ENCODE measurements around the gene KRTAP12-2. TPM values are rescaled to one million over a fixed set of nuclear protein-coding genes. Genes with fewer than 3 reads are reported as not detected.

KRTAP12-2 gene
- total and polyA plus RNA-seq, 10 donors, result not detected

GRCh38 chr21:44696572-44696971 is 29.8 kb upstream of the KRTAP12-2 start:
- no peak overlapping the region for H3K27ac ChIP-seq
- 72 to 78% (median 74%) methylated on average over 10 of the region's 10 CpGs for WGBS, 5 donors
- intact Hi-C loops (cut with DNase I; ENCODE audit: low total_unique reads), result no loop called here
- H3K36me3 ChIP-seq, result no peaks in the 10 kb centered on the region
- no peak for TF ChIP-seq POLR2AphosphoS5 (IDR thresholded peaks at IDR 0.05)
- TF ChIP-seq CTCF (IDR thresholded peaks at IDR 0.05 in 8 of 11, conservative IDR thresholded peaks at IDR 0.05 in 3 of 11), result no peak
- TF ChIP-seq POLR2A (IDR thresholded peaks at IDR 0.05), result no peak
- H3K9me3 ChIP-seq, result peaks cover 0 to 28% (median 21%) of the 10 kb centered on the region in 8 donors
- H3K27me3 ChIP-seq (replicated peaks in 1 of 7), result peaks cover 0 to 55% (median 44%) of the 10 kb centered on the region in 7 donors
- no peaks in the 10 kb centered on the region for H3K4me1 ChIP-seq
- H3K4me3 ChIP-seq, result no peak overlapping the region
- DNase-seq, result no peak

- Histone ChIP-seq H3K9me3 (peaks cover 0 to 28% (median 21%) of the 10 kb centered on the region in 8 donors), H3K4me1 (no peaks in the 10 kb centered on the region), H3K27ac (no peak overlapping the region), H3K27me3 (replicated peaks in 1 of 7) (peaks cover 0 to 46% (median 35%) of the 10 kb centered on the region in 7 donors), H3K4me3 (no peak overlapping the region), H3K36me3 (no peaks in the 10 kb centered on the region)
- WGBS, 5 donors, result 81 to 86% (median 82%) methylated on average over 8 of the region's 8 CpGs
- intact Hi-C loops (cut with DNase I; ENCODE audit: low total_unique reads), result no loop called here
- DNase-seq, result no peak
- TF ChIP-seq POLR2A (IDR thresholded peaks at IDR 0.05), result no peak
- no peak for TF ChIP-seq POLR2AphosphoS5 (IDR thresholded peaks at IDR 0.05)
- TF ChIP-seq CTCF (IDR thresholded peaks at IDR 0.05 in 8 of 11, conservative IDR thresholded peaks at IDR 0.05 in 3 of 11), result no peak
These were observed 28.9 kb upstream of the KRTAP12-2 start for GRCh38 chr21:44695641-44696040.

- Histone ChIP-seq H3K4me1 (no peaks in the 10 kb centered on the region), H3K9me3 (peaks cover 0 to 28% (median 21%) of the 10 kb centered on the region in 8 donors), H3K27me3 (replicated peaks in 1 of 7) (peaks cover 0 to 41% (median 30%) of the 10 kb centered on the region in 7 donors), H3K27ac (no peak overlapping the region), H3K4me3 (no peak overlapping the region), H3K36me3 (no peaks in the 10 kb centered on the region)
- no peak for DNase-seq
- intact Hi-C loops (cut with DNase I; ENCODE audit: low total_unique reads), result no loop called here
- WGBS, 5 donors, result 63 to 75% (median 71%) methylated on average over 5 to 8 of the region's 8 CpGs
- TF ChIP-seq POLR2A (IDR thresholded peaks at IDR 0.05), result no peak
- no peak for TF ChIP-seq POLR2AphosphoS5 (IDR thresholded peaks at IDR 0.05)
- no peak for TF ChIP-seq CTCF (IDR thresholded peaks at IDR 0.05 in 8 of 11, conservative IDR thresholded peaks at IDR 0.05 in 3 of 11)
These were observed 28.5 kb upstream of the KRTAP12-2 start for GRCh38 chr21:44695184-44695583.

- DNase-seq, result no peak
- H3K4me1 ChIP-seq, result no peaks in the 10 kb centered on the region
- H3K36me3 ChIP-seq, result no peaks in the 10 kb centered on the region
- WGBS, 5 donors, result 60 to 66% (median 62%) methylated on average over 11 of the region's 11 CpGs
- no peak overlapping the region for H3K4me3 ChIP-seq
- H3K27ac ChIP-seq, result no peak overlapping the region
- H3K9me3 ChIP-seq, result peaks cover 0 to 28% (median 21%) of the 10 kb centered on the region in 8 donors
- peaks cover 0 to 37% (median 26%) of the 10 kb centered on the region in 7 donors for H3K27me3 ChIP-seq (replicated peaks in 1 of 7)
- intact Hi-C loops (cut with DNase I; ENCODE audit: low total_unique reads), result no loop called here
- TF ChIP-seq POLR2A (IDR thresholded peaks at IDR 0.05) (no peak), POLR2AphosphoS5 (IDR thresholded peaks at IDR 0.05) (no peak), CTCF (IDR thresholded peaks at IDR 0.05 in 8 of 11, conservative IDR thresholded peaks at IDR 0.05 in 3 of 11) (no peak)
These were observed 28.0 kb upstream of the KRTAP12-2 start for GRCh38 chr21:44694776-44695175.
